Lower lobe of right lung (tissue), 2 donors: Measurements from ENCODE around the gene PLXNA4. TPM values are rescaled to one million over a fixed set of nuclear protein-coding genes. Genes with fewer than 3 reads are reported as not detected.

Experiments
- ATAC-seq, 2 donors: fragments of 200-7000 bp; cut with Tn5 transposase; one replicate each; pipeline ENCODE4 v1.9.1; 2020 to 2022; ENCODE audit warnings: mild to moderate bottlenecking in 2 of 2, moderate library complexity in 2 of 2
- DNase-seq: peaks from one replicate; pipeline ENCODE4 v3.0.0-alpha.2; 2020
- H3K27ac ChIP-seq: fragments of 200-600 bp; one replicate; pipeline ENCODE4 v1.8.0; 2022
- H3K27me3 ChIP-seq: fragments of 200-600 bp; one replicate; pipeline ENCODE4 v1.8.0; 2022; ENCODE audit warnings: low read depth
- H3K36me3 ChIP-seq: fragments of 200-600 bp; one replicate; pipeline ENCODE4 v1.8.0; 2022; ENCODE audit warnings: mild to moderate bottlenecking
- H3K4me1 ChIP-seq: fragments of 200-600 bp; one replicate; pipeline ENCODE4 v1.8.0; 2022
- H3K4me3 ChIP-seq: fragments of 200-600 bp; one replicate; pipeline ENCODE4 v1.8.0; 2022; ENCODE audit warnings: mild to moderate bottlenecking
- H3K9me3 ChIP-seq: fragments of 200-600 bp; one replicate; pipeline ENCODE4 v1.8.0; 2022
- CTCF ChIP-seq: fragments of 200-600 bp; IDR thresholded peaks from one replicate; pipeline ENCODE4 v1.8.0; 2022; ENCODE audit warnings: antibody characterized with exemption, mild to moderate bottlenecking
- intact Hi-C: fragments of 100-400 bp; cut with DNase I; formaldehyde crosslinking; loops from one replicate; pipeline ENCODE4 v1.11.0; 2022
- total RNA-seq: library from RNA; stranded (reverse); fragmentation: NEBNext Ultra II Directional; extraction: Animal tissue kit (Norgen Biotek cat#: 25700); gene quantifications from one replicate; pipeline ENCODE4 v1.2.1, GENCODE V29; 2021
- donor health status: DM: no; HTN: yes; CAD: no; lungs with severe emphysema.

The PLXNA4 gene
- total RNA-seq, 1 donor from 2014 or later = 4.3 TPM

- Histone ChIP-seq H3K4me3 (no peak overlapping the region), H3K27ac (no peak overlapping the region), H3K36me3 (no peaks in the 10 kb centered on the region), H3K4me1 (no peaks in the 10 kb centered on the region), H3K9me3 (no peaks in the 10 kb centered on the region), H3K27me3 (no peaks in the 10 kb centered on the region)
- intact Hi-C loops = no loop called here
- TF ChIP-seq CTCF = no peak
- ATAC-seq = no peak
- DNase-seq = no peak
Measured at GRCh38 chr7:132234711-132235110, 341.6 kb downstream of the PLXNA4 start.

GRCh38 chr7:132232406-132232805 is 343.9 kb downstream of the PLXNA4 start:
- no peak for TF ChIP-seq CTCF
- Histone ChIP-seq H3K36me3 (no peaks in the 10 kb centered on the region), H3K27me3 (no peaks in the 10 kb centered on the region), H3K4me3 (no peak overlapping the region), H3K27ac (no peak overlapping the region), H3K4me1 (no peaks in the 10 kb centered on the region), H3K9me3 (no peaks in the 10 kb centered on the region)
- ATAC-seq (no peak), DNase-seq (no peak)
- intact Hi-C loops = no loop called here

GRCh38 chr7:132230462-132230861 is 345.8 kb downstream of the PLXNA4 start:
- DNase-seq (no peak), ATAC-seq (no peak)
- no peaks in the 10 kb centered on the region for H3K27me3 ChIP-seq
- no peak overlapping the region for H3K4me3 ChIP-seq
- no peak for TF ChIP-seq CTCF
- H3K4me1 ChIP-seq = no peaks in the 10 kb centered on the region
- H3K9me3 ChIP-seq = no peaks in the 10 kb centered on the region
- intact Hi-C loops = no loop called here
- no peak overlapping the region for H3K27ac ChIP-seq
- no peaks in the 10 kb centered on the region for H3K36me3 ChIP-seq

- Histone ChIP-seq H3K4me1 (no peaks in the 10 kb centered on the region), H3K27me3 (no peaks in the 10 kb centered on the region), H3K36me3 (no peaks in the 10 kb centered on the region), H3K9me3 (no peaks in the 10 kb centered on the region), H3K4me3 (no peak overlapping the region), H3K27ac (no peak overlapping the region)
- intact Hi-C loops = no loop called here
- no peak for TF ChIP-seq CTCF
- DNase-seq = no peak
- ATAC-seq = no peak
Measured at GRCh38 chr7:132228240-132228639, 348.0 kb downstream of the PLXNA4 start.

GRCh38 chr7:132226957-132227290 is 349.3 kb downstream of the PLXNA4 start:
- intact Hi-C loops = no loop called here
- DNase-seq = no peak
- Histone ChIP-seq H3K36me3 (no peaks in the 10 kb centered on the region), H3K27me3 (no peaks in the 10 kb centered on the region), H3K9me3 (no peaks in the 10 kb centered on the region), H3K27ac (no peak overlapping the region), H3K4me1 (no peaks in the 10 kb centered on the region), H3K4me3 (no peak overlapping the region)
- no peak for TF ChIP-seq CTCF
- ATAC-seq = no peak
